NCI-H1417 (cell line): Measurements from ENCODE around the gene KDM2A.

ENCODE experiments used
- DNase-seq, 3 experiments: peaks; one replicate each; lab custom pipeline; 2025; lab: John Stamatoyannopoulos, UW

The KDM2A gene

DNA sequence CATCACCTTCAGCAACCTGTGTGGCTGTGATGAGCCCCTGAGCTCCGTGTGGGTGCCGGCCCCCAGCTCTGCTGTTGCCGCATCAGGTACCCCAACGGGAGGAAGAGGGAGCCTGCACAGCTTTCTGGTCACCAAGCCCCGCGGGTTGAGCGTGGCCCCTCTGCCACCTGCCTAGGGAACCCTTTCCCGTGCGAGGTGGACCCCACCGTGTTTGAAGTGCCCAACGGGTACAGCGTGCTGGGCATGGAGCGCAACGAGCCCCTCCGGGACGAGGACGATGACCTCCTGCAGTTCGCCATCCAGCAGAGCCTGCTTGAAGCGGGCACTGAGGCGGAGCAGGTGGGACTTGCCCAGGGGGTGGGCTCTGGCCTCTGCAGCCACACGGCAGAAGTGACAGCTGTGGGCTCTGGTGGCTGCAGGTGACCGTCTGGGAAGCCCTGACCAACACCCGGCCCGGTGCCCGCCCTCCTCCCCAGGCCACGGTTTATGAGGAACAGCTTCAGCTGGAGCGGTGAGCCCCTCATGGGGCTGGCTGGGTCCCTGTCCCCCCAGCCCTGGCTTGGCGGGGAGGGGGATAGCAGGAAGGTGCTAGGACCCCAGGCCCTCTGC lies 182.4 kb downstream of the KDM2A start:
- no peak for DNase-seq

DNA sequence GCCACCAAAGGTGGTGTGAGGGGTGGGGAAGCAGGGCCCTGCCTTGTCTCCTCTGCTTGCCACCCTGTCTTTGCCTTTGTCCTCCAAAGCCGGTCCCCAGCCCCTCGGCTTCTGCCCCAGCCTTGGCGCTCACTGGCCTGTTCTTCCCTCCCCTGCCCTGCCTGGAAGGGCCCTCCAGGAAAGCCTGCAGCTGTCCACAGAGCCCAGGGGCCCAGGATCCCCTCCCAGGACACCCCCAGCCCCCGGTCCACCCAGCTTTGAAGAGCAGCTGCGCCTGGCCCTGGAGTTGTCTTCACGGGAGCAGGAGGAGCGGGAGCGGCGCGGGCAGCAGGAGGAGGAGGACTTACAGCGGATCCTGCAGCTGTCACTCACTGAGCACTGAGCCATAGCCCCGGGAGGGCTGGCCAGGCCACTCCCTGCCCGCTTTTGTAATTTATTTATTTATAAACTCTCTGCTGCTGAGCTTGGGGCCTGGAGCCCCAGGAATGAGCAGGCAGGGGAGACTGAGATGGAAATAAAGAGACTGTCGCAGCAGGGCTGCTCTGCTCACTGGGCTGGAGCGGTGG lies 183.0 kb downstream of the KDM2A start:
- peak; percentile 33 to 58 (median 48) for DNase-seq

DNA sequence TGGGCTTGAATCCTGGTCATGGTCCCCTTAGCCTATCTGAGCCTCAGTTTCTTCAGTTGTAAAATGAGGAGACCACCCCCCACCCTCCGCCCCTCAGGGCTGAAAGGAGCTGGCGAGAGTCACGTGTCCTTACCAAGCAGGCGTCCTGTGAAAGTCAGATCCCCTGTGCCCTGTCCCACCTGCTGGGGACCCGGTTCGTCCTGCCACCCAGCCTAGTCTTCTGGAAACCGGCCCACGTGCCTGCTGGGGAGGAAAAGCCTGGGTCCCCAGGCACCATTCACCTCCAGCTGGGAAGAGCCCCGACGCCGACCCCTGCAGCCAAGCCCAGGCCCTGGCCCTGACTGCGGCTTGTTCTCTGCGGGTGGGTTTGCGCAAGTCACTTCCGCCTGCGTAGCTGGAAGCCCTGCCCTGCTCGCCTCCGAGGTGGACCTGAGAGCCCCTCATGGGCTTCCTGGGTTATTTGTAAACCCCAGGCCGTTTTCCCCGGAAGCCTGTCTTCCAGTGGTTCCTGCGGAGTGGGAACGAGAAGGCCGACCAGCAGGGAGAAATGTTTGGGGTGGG lies 183.6 kb downstream of the KDM2A start:
- DNase-seq: peak in 2 of 3 experiments; percentile 79 to 81

DNA sequence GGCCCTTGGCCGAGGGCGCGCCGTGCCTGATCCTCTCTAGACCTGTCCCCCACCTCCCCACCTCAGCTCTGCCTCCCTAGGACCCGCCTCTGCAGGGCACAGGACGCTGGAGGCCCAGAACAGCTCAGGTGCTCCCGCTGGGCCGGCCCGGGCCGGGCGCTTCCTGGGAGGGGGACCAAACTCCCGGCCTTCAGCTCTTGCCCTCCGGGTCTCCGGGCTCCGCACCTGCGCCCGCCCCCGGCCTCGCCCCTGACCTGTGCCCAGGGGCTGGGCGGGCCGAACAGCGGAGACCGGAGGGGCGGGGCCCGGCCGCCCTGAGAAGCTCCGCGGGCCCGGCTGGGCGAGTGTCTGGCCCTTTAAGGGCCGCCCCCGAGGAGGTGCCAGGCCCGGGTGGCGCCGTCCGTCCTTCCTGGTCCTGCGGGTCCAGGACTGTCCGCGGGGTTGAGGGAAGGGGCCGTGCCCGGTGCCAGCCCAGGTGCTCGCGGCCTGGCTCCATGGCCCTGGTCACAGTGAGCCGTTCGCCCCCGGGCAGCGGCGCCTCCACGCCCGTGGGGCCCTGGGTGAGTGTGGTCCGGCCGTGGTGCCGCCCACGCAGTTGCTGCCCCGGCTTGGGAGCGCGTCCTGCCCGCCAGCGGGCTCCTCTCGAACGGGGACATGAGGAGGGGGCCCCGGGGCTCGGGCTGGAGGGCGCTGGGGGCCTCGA lies 184.2 kb downstream of the KDM2A start, which contains the start of gene SSH3:
Gene SSH3 (plus strand): TSS at position 399 of the 703 bp plus-strand sequence. CDS start 96 bp downstream, at position 495.
- DNase-seq: peak; percentile 56 to 86 (median 85)

DNA sequence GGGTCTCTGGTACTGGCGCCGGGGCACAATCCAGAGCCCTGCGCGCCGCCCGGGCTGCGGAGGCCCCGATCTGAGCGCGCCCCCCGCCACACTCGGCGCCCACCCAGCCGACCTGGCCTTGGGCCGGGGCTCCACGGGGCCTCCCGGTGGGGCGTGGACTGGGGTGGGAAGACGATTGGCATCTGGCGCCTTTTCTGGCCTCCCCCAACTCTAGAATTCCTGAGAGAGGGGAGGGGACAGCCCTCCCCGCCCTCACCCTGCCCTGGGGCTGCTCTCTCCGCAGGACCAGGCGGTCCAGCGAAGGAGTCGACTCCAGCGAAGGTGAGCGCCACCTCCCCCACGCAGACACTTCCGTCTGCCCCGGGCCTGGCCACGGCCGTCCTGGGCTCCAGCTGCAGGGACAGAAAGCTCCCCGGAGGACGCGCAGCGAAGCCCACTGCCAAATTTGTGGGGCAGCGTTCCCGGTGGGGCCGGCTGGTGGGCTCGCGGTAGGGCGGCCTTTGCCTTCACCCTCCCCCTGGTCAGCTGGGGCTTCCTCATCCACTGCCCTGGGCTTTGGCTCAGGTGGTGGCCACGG lies 184.9 kb downstream of the KDM2A start:
- DNase-seq: peak in 1 of 3 experiments; percentile 62

DNA sequence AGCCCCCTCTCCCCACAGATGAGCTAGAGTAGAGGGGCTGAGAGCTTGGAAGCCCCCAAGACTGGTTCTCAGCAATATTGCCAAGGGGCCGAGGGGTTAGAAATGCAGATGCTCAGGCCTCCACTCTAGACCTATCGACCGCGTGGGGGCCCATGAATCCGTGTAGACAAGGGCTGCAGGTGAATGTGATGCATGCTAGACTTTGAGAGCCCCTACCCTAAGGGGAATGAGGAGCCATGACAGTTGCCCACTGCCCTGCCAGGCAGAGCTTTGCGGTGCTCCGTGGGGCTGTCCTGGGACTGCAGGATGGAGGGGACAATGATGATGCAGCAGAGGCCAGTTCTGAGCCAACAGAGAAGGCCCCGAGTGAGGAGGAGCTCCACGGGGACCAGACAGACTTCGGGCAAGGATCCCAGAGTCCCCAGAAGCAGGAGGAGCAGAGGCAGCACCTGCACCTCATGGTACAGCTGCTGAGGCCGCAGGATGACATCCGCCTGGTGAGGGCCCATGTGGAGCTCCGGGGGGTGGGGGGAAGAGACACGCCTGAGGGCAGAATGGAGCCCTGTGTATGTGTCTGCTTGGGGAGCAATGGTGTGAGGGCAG lies 185.5 kb downstream of the KDM2A start:
- no peak for DNase-seq

DNA sequence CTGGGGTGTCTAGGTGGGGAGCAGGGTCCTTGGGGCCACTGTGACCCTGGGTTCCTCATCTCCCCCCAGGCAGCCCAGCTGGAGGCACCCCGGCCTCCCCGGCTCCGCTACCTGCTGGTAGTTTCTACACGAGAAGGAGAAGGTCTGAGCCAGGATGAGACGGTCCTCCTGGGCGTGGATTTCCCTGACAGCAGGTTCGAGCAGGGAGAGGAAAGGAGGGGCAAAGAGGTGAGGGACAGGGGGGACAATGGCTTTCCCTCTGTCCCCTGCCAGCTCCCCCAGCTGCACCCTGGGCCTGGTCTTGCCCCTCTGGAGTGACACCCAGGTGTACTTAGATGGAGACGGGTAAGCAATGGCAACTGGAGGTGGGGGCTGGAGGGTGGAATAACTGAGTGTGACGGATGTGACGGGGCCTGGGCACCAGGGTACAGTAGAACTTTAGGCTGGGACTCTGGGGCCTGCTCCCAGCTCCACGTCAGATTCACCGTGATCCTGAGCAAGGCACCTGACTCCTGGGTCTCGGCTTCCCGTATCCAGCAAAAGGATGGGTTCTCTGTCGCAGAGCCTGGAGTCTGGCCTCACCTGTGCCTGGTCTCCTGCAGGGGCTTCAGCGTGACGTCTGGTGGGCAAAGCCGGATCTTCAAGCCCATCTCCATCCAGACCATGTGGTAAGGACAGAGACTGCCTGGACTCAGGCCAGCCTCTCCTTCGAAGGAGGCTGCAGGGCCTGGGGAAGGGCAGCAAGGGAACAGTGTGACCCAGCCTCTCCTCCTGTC lies 187.9 kb downstream of the KDM2A start:
- no peak for DNase-seq

DNA sequence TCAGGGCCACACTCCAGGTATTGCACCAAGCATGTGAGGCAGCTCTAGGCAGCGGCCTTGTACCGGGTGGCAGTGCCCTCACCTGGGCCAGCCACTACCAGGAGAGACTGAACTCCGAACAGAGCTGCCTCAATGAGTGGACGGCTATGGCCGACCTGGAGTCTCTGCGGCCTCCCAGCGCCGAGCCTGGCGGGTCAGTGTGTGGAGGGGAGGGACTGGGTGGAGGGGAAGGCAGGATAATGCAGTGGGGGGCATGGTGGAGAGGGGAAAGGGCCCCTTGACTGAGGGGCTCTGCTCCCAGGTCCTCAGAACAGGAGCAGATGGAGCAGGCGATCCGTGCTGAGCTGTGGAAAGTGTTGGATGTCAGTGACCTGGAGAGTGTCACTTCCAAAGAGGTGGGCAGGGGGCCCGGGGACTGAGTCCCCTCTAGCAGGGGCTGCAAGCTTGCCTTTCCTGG lies 188.5 kb downstream of the KDM2A start:
- no peak for DNase-seq
